Measurements from ENCODE around the gene NHLH1. TPM values are rescaled to one million over a fixed set of nuclear protein-coding genes. Genes with fewer than 3 reads are reported as not detected.

The NHLH1 gene
- total RNA-seq (2022) (1.4 and 1.6 TPM in 2 replicates), Bru-seq, nascent RNA (percentile 45 among the genes with signal in this experiment), BruChase-seq, experiment 1, labeled RNA remaining after a 6-hour chase (percentile 64 among the genes with signal in this experiment), BruChase-seq, experiment 2, labeled RNA remaining after a 2-hour chase (percentile 70 among the genes with signal in this experiment)
- long read RNA-seq, partial matches to known transcripts, result 0 of 1 reads
- long read RNA-seq, other reads (novel, unspliced or antisense), result 1 of 1 reads

DNA sequence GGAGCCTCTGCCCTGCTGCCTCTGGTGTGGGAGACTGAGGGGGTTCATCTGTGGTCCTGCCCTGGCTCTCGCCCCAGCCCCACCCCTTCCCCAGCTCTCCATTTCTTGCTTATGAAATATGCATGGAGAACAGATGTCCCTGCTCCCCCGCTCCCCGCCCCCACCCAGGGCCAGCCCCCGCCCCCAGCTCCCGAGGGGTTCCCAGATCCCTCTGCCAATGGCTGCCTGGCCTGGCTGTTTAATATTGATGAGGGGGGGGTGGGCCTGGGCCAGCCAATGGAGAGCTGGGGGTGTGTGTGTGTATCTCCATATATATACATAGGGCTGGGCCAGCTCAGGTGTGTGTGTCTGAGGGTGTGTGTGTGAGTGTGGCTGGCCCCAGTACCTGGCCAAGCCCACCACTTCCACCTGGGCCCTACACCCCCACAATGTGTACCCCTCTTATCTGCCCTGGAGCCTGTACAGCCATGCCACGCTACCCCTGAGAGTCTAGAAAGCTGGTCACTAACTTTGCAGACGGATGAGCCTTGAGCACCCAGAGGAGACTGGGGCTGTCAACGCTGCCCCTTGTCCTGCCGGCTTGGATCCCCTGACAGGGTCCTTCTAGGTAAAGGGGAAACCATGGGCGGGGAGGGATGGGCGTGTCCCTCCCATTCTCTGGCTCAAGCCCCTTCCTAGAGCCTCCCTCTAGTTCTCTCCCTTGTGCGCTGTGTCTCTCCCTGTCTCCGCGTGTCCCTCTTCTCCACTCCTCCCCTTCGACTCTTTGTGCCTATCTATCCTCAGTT, at the start of gene NHLH1:
TSS of gene NHLH1 (plus strand) at position 341 of the 785 bp plus-strand sequence. CDS start 3,661 bp downstream, outside the sequence.
- Mint-ChIP-seq H3K4me3 (ENCODE audit: low read depth, unreplicated experiment) (no peak within 1 kb of the TSS), H3K27ac (ENCODE audit: unreplicated experiment) (no peak within 1 kb of the TSS), H3K9me3 (ENCODE audit: low read depth, unreplicated experiment) (no peaks in the 10 kb centered on the region), H3K4me1 (ENCODE audit: low read depth, unreplicated experiment) (peaks cover 8% of the 10 kb centered on the region), H3K36me3 (ENCODE audit: insufficient read depth, unreplicated experiment) (peaks cover 5% of the 10 kb centered on the region), H3K27me3 (ENCODE audit: unreplicated experiment) (no peaks in the 10 kb centered on the region)
- TF ChIP-seq, protein P1, sequence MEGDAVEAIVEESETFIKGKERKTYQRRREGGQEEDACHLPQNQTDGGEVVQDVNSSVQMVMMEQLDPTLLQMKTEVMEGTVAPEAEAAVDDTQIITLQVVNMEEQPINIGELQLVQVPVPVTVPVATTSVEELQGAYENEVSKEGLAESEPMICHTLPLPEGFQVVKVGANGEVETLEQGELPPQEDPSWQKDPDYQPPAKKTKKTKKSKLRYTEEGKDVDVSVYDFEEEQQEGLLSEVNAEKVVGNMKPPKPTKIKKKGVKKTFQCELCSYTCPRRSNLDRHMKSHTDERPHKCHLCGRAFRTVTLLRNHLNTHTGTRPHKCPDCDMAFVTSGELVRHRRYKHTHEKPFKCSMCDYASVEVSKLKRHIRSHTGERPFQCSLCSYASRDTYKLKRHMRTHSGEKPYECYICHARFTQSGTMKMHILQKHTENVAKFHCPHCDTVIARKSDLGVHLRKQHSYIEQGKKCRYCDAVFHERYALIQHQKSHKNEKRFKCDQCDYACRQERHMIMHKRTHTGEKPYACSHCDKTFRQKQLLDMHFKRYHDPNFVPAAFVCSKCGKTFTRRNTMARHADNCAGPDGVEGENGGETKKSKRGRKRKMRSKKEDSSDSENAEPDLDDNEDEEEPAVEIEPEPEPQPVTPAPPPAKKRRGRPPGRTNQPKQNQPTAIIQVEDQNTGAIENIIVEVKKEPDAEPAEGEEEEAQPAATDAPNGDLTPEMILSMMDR (IDR thresholded peaks at IDR 0.05; ENCODE audit: unreplicated experiment), result no peak
- intact Hi-C loops (cut with micrococcal nuclease; ENCODE audit: unreplicated experiment), result no loop called here
- no TSS peak for BruUV-seq (replicated peaks)
- CTCF ChIA-PET, result interaction anchor here (1.3 kb wide), 1 partner anchor 9 kb away, joined by 4 read pairs; no protein-coding TSS in a partner anchor
- DNase-seq, result no peak

DNA sequence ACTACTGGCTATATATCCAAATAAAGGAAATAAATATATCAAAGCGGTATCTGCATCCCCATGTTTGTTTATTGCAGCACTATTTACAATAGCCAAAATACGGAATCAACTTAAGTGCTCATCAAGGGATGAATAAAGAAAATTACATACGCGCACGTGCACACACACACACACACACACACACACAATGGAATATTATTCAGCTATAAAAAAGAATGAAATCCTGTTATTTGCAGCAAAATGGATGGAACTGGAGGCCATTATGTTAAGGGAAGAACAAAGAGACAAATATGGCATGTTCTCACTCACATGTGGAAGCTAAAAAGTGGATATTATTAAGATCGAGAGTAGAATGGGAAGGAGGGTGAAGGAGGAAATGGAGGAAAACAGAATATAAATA, 44.0 kb upstream of the NHLH1 start:
- TF ChIP-seq, protein P1 (IDR thresholded peaks at IDR 0.05; ENCODE audit: unreplicated experiment), result no peak
- DNase-seq, result no peak
- H3K4me1 Mint-ChIP-seq (ENCODE audit: low read depth, unreplicated experiment), result no peaks in the 10 kb centered on the region
- BruUV-seq (replicated peaks), result no TSS peak
- intact Hi-C loops (cut with micrococcal nuclease; ENCODE audit: unreplicated experiment), result no loop called here
- H3K27ac Mint-ChIP-seq (ENCODE audit: unreplicated experiment), result no peak overlapping the region
- no peak overlapping the region for H3K4me3 Mint-ChIP-seq (ENCODE audit: low read depth, unreplicated experiment)
- CTCF ChIA-PET, result no interaction called here
- H3K27me3 Mint-ChIP-seq (ENCODE audit: unreplicated experiment), result no peaks in the 10 kb centered on the region
- peaks cover 70% of the 10 kb centered on the region for H3K36me3 Mint-ChIP-seq (ENCODE audit: insufficient read depth, unreplicated experiment)
- no peaks in the 10 kb centered on the region for H3K9me3 Mint-ChIP-seq (ENCODE audit: low read depth, unreplicated experiment)

DNA sequence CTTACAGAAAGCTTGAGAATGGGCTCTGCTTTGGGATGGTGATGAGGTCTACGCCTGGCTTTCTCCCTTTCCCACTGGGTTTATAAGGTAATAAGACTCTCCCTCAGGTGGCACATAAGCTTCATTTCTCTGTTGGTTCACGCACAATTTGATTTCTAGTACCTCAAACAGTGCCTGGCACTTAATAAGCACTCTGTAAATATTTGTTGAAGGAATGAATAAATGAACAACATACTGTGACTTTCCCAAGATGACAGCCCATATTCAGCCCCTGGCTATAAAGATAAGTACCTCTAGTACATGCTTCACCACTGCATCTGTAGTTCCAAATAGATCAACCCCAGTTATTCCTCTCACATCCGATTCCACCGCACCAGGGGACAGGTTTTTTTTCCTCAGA, 41.6 kb upstream of the NHLH1 start:
- no peak overlapping the region for H3K27ac Mint-ChIP-seq (ENCODE audit: unreplicated experiment)
- no peak overlapping the region for H3K4me3 Mint-ChIP-seq (ENCODE audit: low read depth, unreplicated experiment)
- intact Hi-C loops (cut with micrococcal nuclease; ENCODE audit: unreplicated experiment), result no loop called here
- CTCF ChIA-PET, result no interaction called here
- TF ChIP-seq, protein P1 (IDR thresholded peaks at IDR 0.05; ENCODE audit: unreplicated experiment), result no peak
- BruUV-seq (replicated peaks), result no TSS peak
- H3K9me3 Mint-ChIP-seq (ENCODE audit: low read depth, unreplicated experiment), result no peaks in the 10 kb centered on the region
- H3K27me3 Mint-ChIP-seq (ENCODE audit: unreplicated experiment), result no peaks in the 10 kb centered on the region
- no peak for DNase-seq
- H3K36me3 Mint-ChIP-seq (ENCODE audit: insufficient read depth, unreplicated experiment), result peaks cover 54% of the 10 kb centered on the region
- no peaks in the 10 kb centered on the region for H3K4me1 Mint-ChIP-seq (ENCODE audit: low read depth, unreplicated experiment)

DNA sequence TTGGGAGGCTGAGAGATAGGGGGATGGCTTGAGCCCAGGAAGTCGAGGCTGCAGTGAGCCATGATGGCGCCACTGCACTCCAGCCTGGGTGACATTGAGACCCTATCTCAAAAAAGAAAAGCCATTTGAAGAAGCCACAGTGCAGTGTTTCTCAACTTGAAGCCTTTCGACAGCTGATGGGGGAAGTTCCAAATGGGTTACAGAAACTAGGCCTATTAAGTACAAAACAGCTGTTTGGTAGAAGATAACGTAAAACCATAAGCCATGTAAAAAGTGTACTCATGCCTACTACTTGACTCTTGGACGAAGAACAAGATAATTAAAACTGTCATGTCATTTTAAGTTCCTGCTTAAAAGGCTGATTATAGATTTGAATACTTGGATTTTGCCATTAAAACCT, 40.5 kb upstream of the NHLH1 start:
- Mint-ChIP-seq H3K9me3 (ENCODE audit: low read depth, unreplicated experiment) (no peaks in the 10 kb centered on the region), H3K4me1 (ENCODE audit: low read depth, unreplicated experiment) (no peaks in the 10 kb centered on the region), H3K4me3 (ENCODE audit: low read depth, unreplicated experiment) (no peak overlapping the region), H3K36me3 (ENCODE audit: insufficient read depth, unreplicated experiment) (peaks cover 55% of the 10 kb centered on the region), H3K27ac (ENCODE audit: unreplicated experiment) (no peak overlapping the region), H3K27me3 (ENCODE audit: unreplicated experiment) (no peaks in the 10 kb centered on the region)
- TF ChIP-seq, protein P1 (IDR thresholded peaks at IDR 0.05; ENCODE audit: unreplicated experiment), result no peak
- no peak for DNase-seq
- intact Hi-C loops (cut with micrococcal nuclease; ENCODE audit: unreplicated experiment), result no loop called here
- CTCF ChIA-PET, result interaction anchor here (1.2 kb wide), 1 partner anchor 10 kb away, joined by 4 read pairs; no protein-coding TSS in a partner anchor
- no TSS peak for BruUV-seq (replicated peaks)
